HepG2 (cell line): ENCODE results near the gene TBX6. TPM values are rescaled to one million over a fixed set of nuclear protein-coding genes. Genes with fewer than 3 reads are reported as not detected.

Source experiments
- AHR ChIP-seq: IDR thresholded peaks from 2 replicates; pipeline ENCODE4 v1.6.1; 2018; ENCODE audit warnings: missing genetic modification reagents, missing compliant biosample characterization
- ASH2L ChIP-seq: fragments of 300-600, 200-600 bp; sonication (generic); IDR thresholded peaks from 2 replicates; pipeline ENCODE4 v1.7.0; 2017; ENCODE audit warnings: low read depth, mild to moderate bottlenecking, moderate library complexity, mixed read lengths, low read length; ENCODE audit not compliant: insufficient read length
- CHCHD3 ChIP-seq: sonication (generic); formaldehyde crosslinking; IDR thresholded peaks from 2 replicates; pipeline ENCODE4 v1.8.0; 2022; ENCODE audit warnings: mild to moderate bottlenecking, missing genetic modification reagents, moderate library complexity
- FOXA1 ChIP-seq, 2 experiments: fragments of 450-650 bp in 1 of 2; sonication (generic) in 1 of 2; formaldehyde crosslinking in 1 of 2; IDR thresholded peaks; 2 replicates each; pipeline versions ENCODE4 v1.4.0 to v1.6.1; 2016 to 2020; ENCODE audit warnings: missing genetic modification reagents in 1 of 2
- HNF4A ChIP-seq: sonication (generic); formaldehyde crosslinking; IDR thresholded peaks from 2 replicates; pipeline ENCODE4 v1.4.0; 2020; ENCODE audit warnings: missing genetic modification reagents
- HOXA9 ChIP-seq: sonication (generic); formaldehyde crosslinking; IDR thresholded peaks from 2 replicates; pipeline ENCODE4 v1.8.1; 2022; ENCODE audit warnings: missing genetic modification reagents, mild to moderate bottlenecking, moderate library complexity, borderline replicate concordance
- LCORL ChIP-seq, 2 experiments: fragments of 450-650 bp in 1 of 2; sonication (generic) in 1 of 2; formaldehyde crosslinking in 1 of 2; IDR thresholded peaks; 2 replicates each; pipeline versions ENCODE4 v1.5.0 to v1.6.1; 2017 to 2020; ENCODE audit warnings: antibody characterized with exemption in 1 of 2, missing genetic modification reagents in 1 of 2
- MAF1 ChIP-seq: sonication (generic); formaldehyde crosslinking; IDR thresholded peaks from 2 replicates; pipeline ENCODE4 v1.5.0; 2020; ENCODE audit warnings: missing genetic modification reagents, borderline replicate concordance
- MED8 ChIP-seq: sonication (generic); formaldehyde crosslinking; IDR thresholded peaks from 2 replicates; pipeline ENCODE4 v1.8.1; 2023; ENCODE audit warnings: mild to moderate bottlenecking, missing genetic modification reagents; ENCODE audit not compliant: insufficient replicate concordance
- MYPOP ChIP-seq: sonication (generic); formaldehyde crosslinking; IDR thresholded peaks from 2 replicates; pipeline ENCODE4 v1.8.1; 2023; ENCODE audit warnings: mild to moderate bottlenecking, moderate library complexity, missing genetic modification reagents
- NCOA1 ChIP-seq: sonication (generic); formaldehyde crosslinking; IDR thresholded peaks from 2 replicates; pipeline ENCODE4 v1.9.0; 2021; ENCODE audit warnings: missing genetic modification reagents
- NFKB2 ChIP-seq: sonication (generic); formaldehyde crosslinking; IDR thresholded peaks from 2 replicates; pipeline ENCODE4 v1.4.0; 2020; ENCODE audit warnings: missing genetic modification reagents, borderline replicate concordance
- NFYB ChIP-seq: sonication (generic); formaldehyde crosslinking; IDR thresholded peaks from 2 replicates; pipeline ENCODE4 v1.4.0; 2020; ENCODE audit warnings: missing genetic modification reagents
- PHF21A ChIP-seq: sonication (generic); formaldehyde crosslinking; IDR thresholded peaks from 2 replicates; pipeline ENCODE4 v1.5.0; 2020; ENCODE audit warnings: mild to moderate bottlenecking, missing genetic modification reagents
- POLR2A ChIP-seq, 2 experiments: IDR thresholded peaks; 2 replicates each; pipeline ENCODE4 v1.6.1; 2011; ENCODE audit warnings: low read depth in 2 of 2, low read length in 2 of 2, mild to moderate bottlenecking in 1 of 2, moderate library complexity in 1 of 2; ENCODE audit not compliant: insufficient read depth in 1 of 2
- SIX4 ChIP-seq: sonication (generic); formaldehyde crosslinking; IDR thresholded peaks from 2 replicates; pipeline ENCODE4 v1.4.0; 2020; ENCODE audit warnings: missing genetic modification reagents
- ZBTB34 ChIP-seq: sonication (generic); formaldehyde crosslinking; IDR thresholded peaks from 2 replicates; pipeline ENCODE4 v1.8.0; 2022; ENCODE audit warnings: mild to moderate bottlenecking, missing genetic modification reagents
- ZFAT ChIP-seq: sonication (generic); formaldehyde crosslinking; conservative IDR thresholded peaks from 2 replicates; pipeline ENCODE4 v1.8.1; 2023; ENCODE audit warnings: missing genetic modification reagents, inconsistent platforms
- ZFP36 ChIP-seq: fragments of 150-350 bp; IDR thresholded peaks from 2 replicates; pipeline ENCODE4 v1.6.1; 2018; ENCODE audit warnings: borderline replicate concordance, low read length, low read depth; ENCODE audit not compliant: partially characterized antibody
- ZMAT3 ChIP-seq: sonication (generic); formaldehyde crosslinking; conservative IDR thresholded peaks from 2 replicates; pipeline ENCODE4 v1.7.0; 2021; ENCODE audit warnings: missing genetic modification reagents
- ZNF281 ChIP-seq: sonication (generic); formaldehyde crosslinking; IDR thresholded peaks from 2 replicates; pipeline ENCODE4 v1.4.0; 2020; ENCODE audit warnings: missing genetic modification reagents, borderline replicate concordance
- ZNF550 ChIP-seq: sonication (generic); formaldehyde crosslinking; IDR thresholded peaks from 2 replicates; pipeline ENCODE4 v1.4.0; 2020; ENCODE audit warnings: mild to moderate bottlenecking, missing genetic modification reagents, borderline replicate concordance
- ZNF841 ChIP-seq: sonication (generic); formaldehyde crosslinking; IDR thresholded peaks from 2 replicates; pipeline ENCODE4 v1.8.1; 2023; ENCODE audit warnings: missing genetic modification reagents, borderline replicate concordance
- polyA plus RNA-seq, 8 experiments: library from polyadenylated mRNA; depleted of rRNA in 3 of 8; stranded (reverse) in 7 of 8; unstranded in 1 of 8; fragments of >200 nt; fragmentation: Illumina TruSeq in 4 of 8; extraction: Trizol in 4 of 8; gene quantifications; 2 replicates each; pipeline versions ENCODE4 v1.2.1 to v1.2.3, GENCODE V29; 2011 to 2016; ENCODE audit warnings: low read depth in 4 of 8, missing spikeins in 1 of 8, mixed read lengths in 1 of 8; ENCODE audit not compliant: insufficient read depth in 1 of 8
- total RNA-seq, 5 experiments: library from RNA; depleted of rRNA; stranded (reverse); fragments of >200 nt; fragmentation: Illumina TruSeq; extraction: Trizol; gene quantifications; 2 replicates each; pipeline ENCODE4 v1.2.3, GENCODE V29; 2016; ENCODE audit warnings: low read depth in 1 of 5
- TF ChIP-seq, protein P1 (sequence below): sonication (generic); formaldehyde crosslinking; IDR thresholded peaks from 2 replicates; pipeline ENCODE4 v1.5.0; 2020; ENCODE audit warnings: missing genetic modification reagents, mild to moderate bottlenecking, borderline replicate concordance

Gene TBX6
- total and polyA plus RNA-seq, 2 of the 13 experiments (the other 11 are each of a cell fraction or from before 2014, with no cell fraction given): 0.24 to 0.42 TPM

DNA sequence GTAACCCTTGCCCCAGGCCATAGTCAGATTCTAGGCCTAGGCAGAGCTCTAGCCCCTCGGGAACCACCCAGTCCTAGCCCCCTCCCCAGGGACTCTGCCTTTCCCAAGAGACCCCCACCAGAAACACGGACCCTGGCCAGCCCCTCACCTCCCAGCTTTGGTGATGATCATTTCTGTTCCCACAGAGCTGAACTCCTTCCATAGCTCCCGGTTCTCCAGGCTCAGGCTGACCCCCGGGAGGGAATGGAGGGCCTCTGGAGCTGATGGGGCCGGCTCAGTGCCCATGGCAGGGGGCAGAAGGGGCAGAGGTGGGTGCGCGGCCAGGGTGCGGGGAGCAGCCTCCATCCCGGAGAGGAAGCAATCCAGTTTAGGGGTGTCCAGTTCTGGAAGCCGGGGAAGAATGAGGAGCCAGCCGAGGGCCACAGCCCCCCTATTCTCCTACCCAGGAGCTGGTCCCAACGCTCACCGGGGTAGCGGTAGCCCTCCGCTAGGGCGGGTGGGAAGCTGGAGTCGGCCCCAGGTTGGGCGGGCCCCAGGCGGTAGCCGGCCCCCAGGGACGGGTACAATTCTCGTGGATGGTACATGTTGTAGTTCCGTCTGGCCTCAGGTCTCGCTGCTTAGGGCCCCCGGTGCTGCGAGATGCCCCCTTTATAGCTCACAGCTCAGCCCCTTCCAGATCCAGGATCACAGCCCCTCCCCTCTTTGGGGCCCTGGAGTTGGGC, 953 bp downstream of the TBX6 start (continued):
- TF ChIP-seq ASH2L (no peak), NFYB (no peak), ZNF550 (CRISPR knock-in tag) (no peak), NCOA1 (CRISPR knock-in tag) (no peak), PHF21A (CRISPR knock-in tag) (no peak), ZNF841 (CRISPR knock-in tag) (no peak), NFKB2 (no peak), SIX4 (CRISPR knock-in tag) (no peak), CHCHD3 (CRISPR knock-in tag) (no peak), FOXA1 (IDR thresholded peaks at IDR 0.05) (no peak), FOXA1 (CRISPR knock-in tag; IDR thresholded peaks at IDR 0.05) (no peak), HOXA9 (CRISPR knock-in tag) (no peak), MYPOP (CRISPR knock-in tag) (no peak), MAF1 (no peak), ZFAT (CRISPR knock-in tag) (no peak), ZNF281 (CRISPR knock-in tag) (no peak), HNF4A (CRISPR knock-in tag) (no peak), ZMAT3 (CRISPR knock-in tag) (no peak), ZFP36 (no peak), AHR (CRISPR knock-in tag) (no peak), MED8 (no peak), POLR2A (IDR thresholded peaks at IDR 0.05; ENCODE audit: insufficient read depth in 1 of 2, low read depth in 2 of 2, low read length in 2 of 2) (no peak), LCORL (IDR thresholded peaks at IDR 0.05) (no peak), LCORL (CRISPR knock-in tag; IDR thresholded peaks at IDR 0.05) (no peak), ZBTB34 (CRISPR knock-in tag) (no peak)
- TF ChIP-seq, protein P1, sequence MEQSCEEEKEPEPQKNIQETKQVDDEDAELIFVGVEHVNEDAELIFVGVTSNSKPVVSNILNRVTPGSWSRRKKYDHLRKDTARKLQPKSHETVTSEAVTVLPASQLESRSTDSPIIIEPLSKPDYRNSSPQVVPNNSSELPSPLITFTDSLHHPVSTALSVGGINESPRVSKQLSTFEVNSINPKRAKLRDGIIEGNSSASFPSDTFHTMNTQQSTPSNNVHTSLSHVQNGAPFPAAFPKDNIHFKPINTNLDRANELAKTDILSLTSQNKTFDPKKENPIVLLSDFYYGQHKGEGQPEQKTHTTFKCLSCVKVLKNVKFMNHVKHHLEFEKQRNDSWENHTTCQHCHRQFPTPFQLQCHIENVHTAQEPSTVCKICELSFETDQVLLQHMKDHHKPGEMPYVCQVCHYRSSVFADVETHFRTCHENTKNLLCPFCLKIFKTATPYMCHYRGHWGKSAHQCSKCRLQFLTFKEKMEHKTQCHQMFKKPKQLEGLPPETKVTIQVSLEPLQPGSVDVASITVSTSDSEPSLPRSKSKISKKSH (CRISPR knock-in tag): no peak
